Right lobe of liver (tissue), 4 donors: ENCODE results near the gene KIRREL3.

Experiments used
- CTCF ChIP-seq, 4 donors: fragments of 200-600 bp in 3 of 4; fragments of 450-650 bp in 1 of 4; IDR thresholded peaks; one replicate each; pipeline versions ENCODE4 v1.5.1 to v1.8.0; 2016 to 2022; ENCODE audit warnings: antibody characterized with exemption in 4 of 4, mild to moderate bottlenecking in 2 of 4
- POLR2A ChIP-seq: fragments of 450-650 bp; IDR thresholded peaks from one replicate; pipeline ENCODE4 v1.6.1; 2017; ENCODE audit warnings: antibody characterized with exemption, mild to moderate bottlenecking
- donor health status: DM: no; HTN: no; CAD: no.
- donor health status: DM: no; HTN: no; CAD: no.
- donor health status: DM: no; HTN: yes; CAD: no.

GRCh38 chr11:126398296-126398695 lies 602.3 kb downstream of the KIRREL3 start:
- TF ChIP-seq CTCF (IDR thresholded peaks at IDR 0.05): no peak
- TF ChIP-seq POLR2A: no peak
